HFFc6 (cell line): Measurements from ENCODE around the gene DUOXA2. TPM values are rescaled to one million over a fixed set of nuclear protein-coding genes. Genes with fewer than 3 reads are reported as not detected.
"Not testable (repeated sequence)": the region's sequence is repeated elsewhere in the genome, so short reads cannot be mapped to it uniquely, and the experiment has no call there.

Experiments
- DNase-seq: peaks from one replicate; pipeline ENCODE4 v3.0.0-alpha.2; 2018
- H3K27ac Mint-ChIP-seq: 2 replicates; pipeline ENCODE4 v1.8.0; 2020; ENCODE audit warnings: mild to moderate bottlenecking, mixed read lengths
- H3K27me3 Mint-ChIP-seq: 2 replicates; pipeline ENCODE4 v1.8.0; 2021; ENCODE audit warnings: mild to moderate bottlenecking, moderate library complexity, mixed read lengths; ENCODE audit not compliant: insufficient read depth
- H3K36me3 Mint-ChIP-seq: 2 replicates; pipeline ENCODE4 v1.8.0; 2021; ENCODE audit warnings: low read depth, mixed read lengths
- H3K4me1 Mint-ChIP-seq: 2 replicates; pipeline ENCODE4 v1.8.0; 2020; ENCODE audit warnings: low read depth, mixed read lengths
- H3K4me3 Mint-ChIP-seq: 2 replicates; pipeline ENCODE4 v1.8.0; 2020; ENCODE audit warnings: mild to moderate bottlenecking, moderate library complexity, mixed read lengths
- H3K9me3 Mint-ChIP-seq: 2 replicates; pipeline ENCODE4 v1.8.0; 2020; ENCODE audit warnings: mild to moderate bottlenecking, mixed read lengths
- long read RNA-seq: library from polyadenylated mRNA; unstranded; transcript quantifications from one replicate; pipeline ENCODE4 v2.0.0, GENCODE V29; 2019
- total RNA-seq, 6 experiments: library from RNA; stranded (reverse); fragmentation: NEBNext Ultra II Directional; extraction: Animal tissue kit (Norgen Biotek cat#: 25700); gene quantifications; 2 replicates in 1 of 6; 3 replicates in 5 of 6; pipeline ENCODE4 v1.2.3, GENCODE V29; 2021
- TF ChIP-seq, protein P1 (sequence below): fragments of 200-600 bp; sonication (generic); IDR thresholded peaks from 2 replicates; pipeline ENCODE4 v1.5.0; 2021; ENCODE audit warnings: antibody characterized with exemption, mild to moderate bottlenecking

Gene DUOXA2
- not detected for total RNA-seq
- long read RNA-seq, result 0 reads

- Mint-ChIP-seq H3K27ac (no peak within 1 kb of the TSS), H3K9me3 (no peaks in the 10 kb centered on the region), H3K36me3 (no peaks in the 10 kb centered on the region), H3K4me3 (no peak within 1 kb of the TSS), H3K4me1 (peaks cover 13% of the 10 kb centered on the region), H3K27me3 (peaks cover 74% of the 10 kb centered on the region)
- no peak for DNase-seq
- TF ChIP-seq, protein P1, sequence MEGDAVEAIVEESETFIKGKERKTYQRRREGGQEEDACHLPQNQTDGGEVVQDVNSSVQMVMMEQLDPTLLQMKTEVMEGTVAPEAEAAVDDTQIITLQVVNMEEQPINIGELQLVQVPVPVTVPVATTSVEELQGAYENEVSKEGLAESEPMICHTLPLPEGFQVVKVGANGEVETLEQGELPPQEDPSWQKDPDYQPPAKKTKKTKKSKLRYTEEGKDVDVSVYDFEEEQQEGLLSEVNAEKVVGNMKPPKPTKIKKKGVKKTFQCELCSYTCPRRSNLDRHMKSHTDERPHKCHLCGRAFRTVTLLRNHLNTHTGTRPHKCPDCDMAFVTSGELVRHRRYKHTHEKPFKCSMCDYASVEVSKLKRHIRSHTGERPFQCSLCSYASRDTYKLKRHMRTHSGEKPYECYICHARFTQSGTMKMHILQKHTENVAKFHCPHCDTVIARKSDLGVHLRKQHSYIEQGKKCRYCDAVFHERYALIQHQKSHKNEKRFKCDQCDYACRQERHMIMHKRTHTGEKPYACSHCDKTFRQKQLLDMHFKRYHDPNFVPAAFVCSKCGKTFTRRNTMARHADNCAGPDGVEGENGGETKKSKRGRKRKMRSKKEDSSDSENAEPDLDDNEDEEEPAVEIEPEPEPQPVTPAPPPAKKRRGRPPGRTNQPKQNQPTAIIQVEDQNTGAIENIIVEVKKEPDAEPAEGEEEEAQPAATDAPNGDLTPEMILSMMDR, result no peak
Observed at GRCh38 chr15:45114076-45114750, at the start of gene DUOXA2, which contains the start of gene DUOX2. DUOXA2 (plus strand) TSS chr15:45114326; CDS start chr15:45114606, 280 bp downstream. DUOX2 (minus strand) TSS chr15:45114172; CDS start chr15:45113411, 761 bp downstream.

GRCh38 chr15:45064386-45064785 is 49.7 kb upstream of the DUOXA2 start:
- DNase-seq, result no peak
- Mint-ChIP-seq H3K4me1 (peaks cover 14% of the 10 kb centered on the region), H3K27me3 (no peaks in the 10 kb centered on the region; the same call in 1 of the 2 replicates), H3K36me3 (peaks cover 12% of the 10 kb centered on the region), H3K4me3 (no peak overlapping the region), H3K9me3 (no peaks in the 10 kb centered on the region), H3K27ac (no peak overlapping the region)
- TF ChIP-seq, protein P1, result no peak

DNA sequence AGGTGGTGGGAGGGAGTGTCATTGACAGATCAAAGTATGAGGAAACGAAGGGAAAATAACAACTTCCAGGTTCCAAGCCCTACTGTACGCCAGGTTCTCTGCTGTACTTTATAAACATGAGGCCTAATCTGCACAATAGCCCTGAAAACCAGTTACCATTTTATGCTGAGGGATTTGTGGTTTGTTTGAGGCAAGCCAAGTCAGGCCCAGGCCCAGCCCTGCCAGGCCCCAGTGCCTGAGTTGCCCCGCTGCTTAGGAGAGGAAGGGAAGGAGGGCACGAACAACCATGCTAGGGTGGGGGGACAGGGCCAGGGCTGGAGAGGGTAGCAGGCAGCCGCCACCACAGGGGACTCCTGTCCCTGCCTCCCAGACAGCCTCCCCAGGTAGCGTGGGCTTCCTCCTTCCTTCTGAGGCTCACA is 44.2 kb upstream of the DUOXA2 start:
- not testable (repeated sequence) for H3K4me1 Mint-ChIP-seq, H3K9me3 Mint-ChIP-seq, H3K4me3 Mint-ChIP-seq, DNase-seq, H3K27ac Mint-ChIP-seq, H3K27me3 Mint-ChIP-seq, H3K36me3 Mint-ChIP-seq

GRCh38 chr15:45073602-45074001 is 40.5 kb upstream of the DUOXA2 start:
- not testable (repeated sequence) for H3K36me3 Mint-ChIP-seq, H3K4me1 Mint-ChIP-seq, H3K27ac Mint-ChIP-seq, DNase-seq, H3K4me3 Mint-ChIP-seq, H3K27me3 Mint-ChIP-seq, H3K9me3 Mint-ChIP-seq

DNA sequence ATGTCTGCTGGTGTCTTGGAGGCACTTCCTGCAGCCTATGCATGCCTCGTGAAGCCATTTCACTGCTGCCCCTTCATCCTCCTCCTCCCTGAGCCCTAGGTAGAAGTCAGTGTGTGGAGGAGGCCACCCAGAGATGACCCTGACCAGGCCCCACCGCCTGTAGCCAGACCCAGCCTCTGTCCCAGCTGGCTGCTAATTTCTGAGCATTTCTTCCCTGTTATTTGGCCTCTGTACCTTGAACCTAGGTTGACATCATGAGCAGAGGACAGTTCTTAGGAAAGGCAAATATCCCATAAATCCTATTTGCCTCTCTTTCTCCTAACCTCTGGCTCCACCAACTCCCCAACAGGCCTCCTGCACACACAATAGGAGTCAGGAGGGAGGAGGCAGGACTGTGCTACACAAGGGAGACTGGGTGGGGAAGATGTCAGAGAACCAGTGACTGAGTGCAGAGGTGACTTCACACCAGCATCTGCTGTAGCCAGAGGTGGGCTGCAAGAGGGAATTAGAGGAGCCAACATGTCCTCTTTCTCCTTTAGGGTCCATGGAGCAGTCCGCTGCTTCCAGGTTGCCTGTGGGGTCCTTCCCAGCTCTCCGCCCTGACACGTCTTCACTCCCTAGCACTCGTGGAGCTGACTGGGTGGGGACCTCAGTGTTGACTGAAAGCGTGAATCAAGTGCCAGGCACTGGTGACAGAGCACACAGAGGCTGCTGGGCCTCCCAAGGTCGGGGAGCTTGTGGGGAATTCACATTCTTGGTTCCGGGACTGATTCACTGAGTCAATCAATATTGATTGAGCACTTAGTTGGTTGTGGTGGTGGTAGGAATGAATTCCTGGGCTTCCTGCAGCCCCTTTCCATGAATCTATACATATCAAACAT is 38.4 kb upstream of the DUOXA2 start:
- not testable (repeated sequence) for H3K4me3 Mint-ChIP-seq, H3K36me3 Mint-ChIP-seq, H3K4me1 Mint-ChIP-seq, H3K27me3 Mint-ChIP-seq, H3K27ac Mint-ChIP-seq, H3K9me3 Mint-ChIP-seq, DNase-seq

DNA sequence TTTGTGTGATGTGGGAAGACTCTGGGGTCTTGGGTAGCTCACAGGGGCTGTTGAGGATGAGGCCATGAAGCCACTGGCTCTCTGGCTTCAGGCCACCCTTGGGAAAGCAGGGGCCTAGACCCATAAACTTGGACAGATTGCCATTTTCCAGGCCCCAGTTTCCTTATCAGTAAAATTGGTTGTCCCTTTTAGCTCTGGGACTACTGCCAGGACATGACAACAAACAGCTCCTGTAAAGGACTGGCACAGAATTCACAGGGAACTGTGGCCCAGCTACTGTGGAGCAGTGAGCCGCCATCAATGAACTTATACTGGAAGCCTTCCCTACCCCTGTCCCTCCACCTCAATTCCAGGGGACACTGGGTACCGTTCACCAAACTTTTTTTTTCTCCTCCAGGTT is 36.7 kb upstream of the DUOXA2 start:
- not testable (repeated sequence) for H3K9me3 Mint-ChIP-seq, H3K27me3 Mint-ChIP-seq, H3K4me3 Mint-ChIP-seq, H3K27ac Mint-ChIP-seq, H3K36me3 Mint-ChIP-seq, H3K4me1 Mint-ChIP-seq, DNase-seq

DNA sequence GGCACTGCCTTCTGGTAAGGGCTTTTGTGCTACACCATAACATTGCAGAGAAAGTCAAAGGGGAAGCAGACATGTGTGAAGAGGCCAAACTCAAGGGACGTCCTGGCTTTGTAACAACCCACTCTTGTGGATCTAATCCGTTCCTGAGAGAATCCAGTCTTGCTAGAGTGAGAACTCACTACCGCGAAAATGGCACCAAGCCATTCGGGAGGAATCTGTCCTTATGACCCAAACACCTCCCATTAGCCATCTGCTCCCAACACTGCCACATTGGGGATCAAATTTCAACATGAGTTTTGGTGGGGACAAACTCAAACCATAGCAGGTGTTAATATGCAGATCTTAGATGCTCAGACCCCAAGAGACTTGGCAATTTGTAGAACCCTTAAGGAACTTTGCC is 34.9 kb upstream of the DUOXA2 start:
- H3K9me3 Mint-ChIP-seq, H3K4me3 Mint-ChIP-seq, H3K27me3 Mint-ChIP-seq, H3K27ac Mint-ChIP-seq, H3K36me3 Mint-ChIP-seq, H3K4me1 Mint-ChIP-seq, DNase-seq: not testable (repeated sequence)

GRCh38 chr15:45079628-45080246 is 34.4 kb upstream of the DUOXA2 start:
- H3K27ac Mint-ChIP-seq, H3K4me1 Mint-ChIP-seq, H3K27me3 Mint-ChIP-seq, DNase-seq, H3K4me3 Mint-ChIP-seq, H3K36me3 Mint-ChIP-seq, H3K9me3 Mint-ChIP-seq: not testable (repeated sequence)

DNA sequence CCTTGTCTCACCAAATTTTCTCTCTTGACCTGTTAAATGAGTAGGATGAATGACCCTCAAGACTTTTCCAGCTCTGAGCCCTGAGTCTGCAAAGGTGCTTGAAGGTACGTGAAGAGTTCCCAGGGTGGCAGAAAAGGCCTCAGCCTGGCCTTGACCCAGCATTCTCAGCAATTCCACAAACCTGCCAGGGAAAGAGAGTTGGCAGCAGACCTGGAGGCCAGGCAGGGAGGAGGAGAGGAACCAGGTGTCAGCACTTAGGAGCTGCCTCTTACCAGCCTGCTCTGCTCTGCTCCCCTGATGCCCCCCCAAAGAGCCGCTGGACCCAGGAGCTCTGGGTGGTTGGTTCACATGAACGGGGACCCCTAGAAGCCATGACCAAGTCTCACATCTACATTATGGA is 33.5 kb upstream of the DUOXA2 start:
- not testable (repeated sequence) for H3K36me3 Mint-ChIP-seq, H3K4me1 Mint-ChIP-seq, H3K27me3 Mint-ChIP-seq, H3K4me3 Mint-ChIP-seq, H3K9me3 Mint-ChIP-seq, H3K27ac Mint-ChIP-seq, DNase-seq

GRCh38 chr15:45082412-45082811 is 31.7 kb upstream of the DUOXA2 start:
- H3K27ac Mint-ChIP-seq, H3K4me3 Mint-ChIP-seq, H3K36me3 Mint-ChIP-seq, H3K4me1 Mint-ChIP-seq, H3K27me3 Mint-ChIP-seq, H3K9me3 Mint-ChIP-seq, DNase-seq: not testable (repeated sequence)
